ACC112 (cell line): Measurements from ENCODE around the gene RNF11.
"Not testable (repeated sequence)": the region's sequence is repeated elsewhere in the genome, so short reads cannot be mapped to it uniquely, and the experiment has no call there.

Source experiments
- H2AFZ ChIP-seq: fragments of 200-600 bp; sonication (generic); one replicate; pipeline ENCODE4 v1.6.0; 2017; ENCODE audit warnings: antibody characterized with exemption, low read length; ENCODE audit not compliant: unreplicated experiment
- H3K27ac ChIP-seq: fragments of 200-600 bp; sonication (generic); 2 replicates; pipeline ENCODE4 v1.5.1; 2014; ENCODE audit warnings: low read depth, mild to moderate bottlenecking, antibody characterized with exemption, low read length, moderate library complexity
- H3K27me3 ChIP-seq: fragments of 200-600 bp; sonication (generic); 2 replicates; pipeline ENCODE4 v1.6.1; 2014; ENCODE audit warnings: mild to moderate bottlenecking, antibody characterized with exemption, low read length, moderate library complexity, mixed read lengths; ENCODE audit not compliant: insufficient read depth
- H3K36me3 ChIP-seq: fragments of 200-600 bp; sonication (generic); 2 replicates; pipeline ENCODE4 v1.6.1; 2016; ENCODE audit warnings: mild to moderate bottlenecking, antibody characterized with exemption, low read length, moderate library complexity, mixed read lengths; ENCODE audit not compliant: insufficient read depth
- H3K4me1 ChIP-seq: fragments of 200-600 bp; sonication (generic); one replicate; pipeline ENCODE4 v1.6.1; 2016; ENCODE audit warnings: low read length, mixed read lengths; ENCODE audit not compliant: insufficient read depth, unreplicated experiment, control insufficient read depth
- H3K4me3 ChIP-seq: fragments of 200-600 bp; sonication (generic); 2 replicates; pipeline ENCODE4 v1.5.1; 2014; ENCODE audit warnings: mild to moderate bottlenecking, low read depth, low read length
- H3K79me2 ChIP-seq: fragments of 200-600 bp; sonication (generic); one replicate; pipeline ENCODE4 v1.6.0; 2016; ENCODE audit warnings: low read length; ENCODE audit not compliant: control insufficient read depth, unreplicated experiment, insufficient read depth

RNF11 gene

DNA sequence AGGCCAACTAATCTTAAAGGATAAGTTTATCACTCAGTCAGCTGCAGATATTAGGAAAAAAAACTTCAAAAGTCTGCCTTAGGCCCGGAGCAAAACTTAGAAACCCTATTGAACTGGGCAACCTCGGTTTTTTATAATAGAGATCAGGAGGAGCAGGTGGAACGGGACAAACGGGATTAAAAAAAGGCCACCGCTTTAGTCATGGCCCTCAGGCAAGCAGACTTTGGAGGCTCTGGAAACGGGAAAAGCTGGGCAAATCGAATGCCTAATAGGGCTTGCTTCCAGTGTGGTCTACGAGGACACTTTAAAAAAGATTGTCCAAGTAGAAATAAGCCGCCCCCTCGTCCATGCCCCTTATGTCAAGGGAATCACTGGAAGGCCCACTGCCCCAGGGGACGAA is 7.6 kb upstream of the RNF11 start:
- not testable (repeated sequence) for H2AFZ ChIP-seq, H3K27ac ChIP-seq, H3K36me3 ChIP-seq, H3K4me3 ChIP-seq, H3K4me1 ChIP-seq, H3K27me3 ChIP-seq, H3K79me2 ChIP-seq

DNA sequence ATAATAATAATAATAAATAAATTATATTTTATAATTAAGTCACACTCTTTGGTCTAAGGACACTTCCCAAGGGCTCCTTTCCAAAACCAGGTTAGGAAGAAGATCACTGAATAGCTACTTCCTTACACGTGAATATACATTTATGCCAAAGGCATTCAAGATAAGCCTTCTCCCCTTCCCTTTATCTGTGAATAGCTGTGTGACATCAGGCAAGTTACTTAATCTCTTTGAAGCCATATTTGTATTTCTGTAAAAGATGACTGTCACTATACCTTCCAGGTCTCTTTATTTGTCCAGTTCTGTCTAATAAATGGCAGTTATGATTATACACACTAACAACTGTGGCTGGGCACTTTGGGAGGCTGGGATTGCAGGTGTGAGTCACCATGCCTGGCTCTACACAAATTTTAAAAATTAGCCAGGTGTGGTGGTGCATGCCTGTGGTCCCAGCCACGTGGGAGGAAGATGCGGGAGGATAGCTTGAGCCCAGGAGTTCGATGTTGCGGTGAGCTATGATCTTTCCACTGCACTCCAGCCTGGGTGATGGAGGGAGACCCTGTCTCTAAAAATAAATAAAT is 5.5 kb upstream of the RNF11 start:
- H3K4me3 ChIP-seq, result no peak overlapping the region
- H3K4me1 ChIP-seq, result peaks cover 21% of the 10 kb centered on the region
- H2AFZ ChIP-seq, result no peak overlapping the region

DNA sequence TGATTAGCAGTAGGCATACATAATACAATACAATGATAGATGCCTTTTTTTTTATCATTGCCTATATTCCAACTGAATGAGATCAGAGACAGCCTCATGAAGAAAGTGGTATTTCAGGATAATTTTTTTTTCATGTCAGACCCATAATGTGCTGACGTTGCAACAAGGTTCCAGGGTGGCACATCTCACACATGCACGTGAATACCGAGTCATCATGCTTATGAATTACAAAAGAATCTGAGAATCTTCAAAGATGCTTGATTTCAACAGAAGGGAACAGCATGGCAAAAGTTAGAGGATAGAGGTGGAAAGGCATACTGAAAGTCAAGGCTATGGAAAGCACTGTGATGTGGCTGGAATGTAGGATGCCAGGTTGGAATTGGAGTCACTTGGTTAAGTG is 5.0 kb upstream of the RNF11 start:
- no peak overlapping the region for H2AFZ ChIP-seq
- peaks cover 24% of the 10 kb centered on the region for H3K4me1 ChIP-seq
- no peaks in the 10 kb centered on the region for H3K79me2 ChIP-seq
- no peaks in the 10 kb centered on the region for H3K27me3 ChIP-seq
- no peak overlapping the region for H3K4me3 ChIP-seq
- no peaks in the 10 kb centered on the region for H3K36me3 ChIP-seq
- peak overlapping the region; percentile 8; the same call in 1 of the 2 replicates for H3K27ac ChIP-seq

More for the DNA sequence above, 5.5 kb upstream of the RNF11 start:
- Histone ChIP-seq H3K27ac (no peak overlapping the region), H3K36me3 (no peaks in the 10 kb centered on the region), H3K27me3 (no peaks in the 10 kb centered on the region), H3K79me2 (no peaks in the 10 kb centered on the region)

DNA sequence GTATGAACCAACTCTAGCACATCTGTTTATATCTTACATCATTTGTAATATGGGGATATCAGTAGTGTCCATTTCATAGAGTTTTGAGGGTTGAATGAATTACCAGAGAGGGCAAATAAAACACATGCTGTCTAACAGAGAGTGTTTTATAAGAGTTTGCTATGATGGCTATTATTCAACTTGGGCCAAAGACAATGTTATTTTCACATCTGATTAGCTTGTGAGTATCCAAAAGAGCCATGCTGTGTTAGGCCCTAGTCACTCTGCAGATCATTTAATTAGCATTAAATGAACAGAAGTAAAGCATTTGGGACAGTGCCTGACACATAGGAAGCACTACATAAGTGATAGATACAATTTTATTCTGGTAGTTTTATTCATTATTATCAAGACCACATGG is 4.2 kb upstream of the RNF11 start:
- H3K4me1 ChIP-seq, result peaks cover 24% of the 10 kb centered on the region
- H2AFZ ChIP-seq, result no peak overlapping the region
- no peak overlapping the region for H3K4me3 ChIP-seq
- H3K27ac ChIP-seq, result no peak overlapping the region
- peaks cover 6% of the 10 kb centered on the region for H3K79me2 ChIP-seq
- H3K27me3 ChIP-seq, result no peaks in the 10 kb centered on the region
- H3K36me3 ChIP-seq, result no peaks in the 10 kb centered on the region

GRCh38 chr1:51234236-51234635 is 1.8 kb upstream of the RNF11 start:
- H3K4me3 ChIP-seq, H3K36me3 ChIP-seq, H3K27ac ChIP-seq, H2AFZ ChIP-seq, H3K27me3 ChIP-seq: not testable (repeated sequence)
- H3K79me2 ChIP-seq, result peaks cover 28% of the 10 kb centered on the region
- peaks cover 24% of the 10 kb centered on the region for H3K4me1 ChIP-seq

DNA sequence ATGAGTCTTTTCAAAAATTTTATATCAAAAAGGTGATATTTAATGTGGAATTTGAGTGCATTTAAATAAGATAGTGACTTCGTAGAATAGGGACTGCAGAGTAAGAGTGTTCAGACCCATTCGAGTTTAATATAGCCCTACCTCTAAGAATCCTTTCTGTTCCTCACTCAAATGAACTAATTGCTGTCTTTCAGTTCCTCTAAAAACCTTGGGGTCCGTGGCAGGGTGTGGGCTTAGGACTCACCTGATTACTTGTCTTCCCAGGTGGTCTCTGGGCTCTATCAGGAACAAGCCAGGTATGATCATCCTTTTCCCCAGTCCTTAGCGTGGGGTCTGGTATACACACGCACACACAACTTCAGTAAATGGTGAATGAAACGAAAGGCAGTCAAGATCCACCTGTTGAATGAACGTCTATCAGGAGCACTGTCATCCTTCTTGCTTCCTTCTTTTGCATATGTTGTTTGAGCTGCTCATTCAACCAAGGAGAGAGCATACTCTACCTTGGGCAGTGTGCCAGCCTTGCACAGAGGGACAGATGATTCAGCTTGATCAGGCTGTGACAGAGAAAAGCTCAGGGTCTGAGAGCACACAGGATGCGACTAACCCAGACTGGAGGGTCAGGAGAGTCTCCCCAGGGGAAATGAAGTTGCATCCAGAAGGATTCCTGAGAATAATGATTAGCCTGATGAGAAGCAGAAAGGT is 1.2 kb upstream of the RNF11 start:
- H3K79me2 ChIP-seq, result peaks cover 34% of the 10 kb centered on the region
- no peaks in the 10 kb centered on the region for H3K27me3 ChIP-seq
- peaks cover 28% of the 10 kb centered on the region for H3K4me1 ChIP-seq
- H3K4me3 ChIP-seq, result peak overlapping the region; percentile 82
- H3K27ac ChIP-seq, result peak overlapping the region; percentile 42; the same call in 1 of the 2 replicates
- no peak overlapping the region for H2AFZ ChIP-seq
- H3K36me3 ChIP-seq, result no peaks in the 10 kb centered on the region

DNA sequence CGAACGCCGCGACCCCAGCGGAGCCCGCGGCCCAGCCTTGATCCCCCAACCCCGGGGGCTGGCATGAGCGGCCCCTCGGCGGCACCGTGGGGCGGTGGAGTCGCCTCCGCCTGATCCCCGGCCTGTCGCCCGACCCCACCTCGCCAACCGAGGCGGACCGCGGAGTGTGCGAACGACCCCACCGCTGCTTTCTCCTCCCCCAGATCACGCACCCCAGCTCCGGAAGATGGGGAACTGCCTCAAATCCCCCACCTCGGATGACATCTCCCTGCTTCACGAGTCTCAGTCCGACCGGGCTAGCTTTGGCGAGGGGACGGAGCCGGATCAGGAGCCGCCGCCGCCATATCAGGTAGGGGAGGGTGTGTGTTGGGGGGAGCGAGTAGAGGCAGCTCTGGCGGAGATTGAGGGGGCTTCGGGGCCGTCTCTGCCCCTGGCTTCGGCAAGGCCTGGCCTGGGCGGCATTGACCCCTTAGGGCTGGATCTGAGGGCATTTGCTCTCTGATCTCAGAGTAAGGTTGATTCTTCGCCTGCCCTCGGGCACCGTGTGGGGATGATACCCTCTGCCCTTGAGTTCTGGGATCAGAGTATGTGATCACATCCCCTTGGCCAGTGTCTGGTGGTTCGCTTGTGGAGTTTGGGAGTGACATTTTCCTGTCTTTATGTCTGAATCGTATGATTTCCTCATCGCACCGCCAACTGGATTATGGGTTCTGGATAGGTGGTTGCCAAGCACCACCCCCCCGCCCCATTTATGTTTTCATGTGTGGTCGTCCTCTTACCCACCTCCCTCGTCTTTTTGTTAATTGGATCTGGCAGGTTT is 668 bp downstream of the RNF11 start:
- peaks cover 53% of the 10 kb centered on the region for H3K79me2 ChIP-seq

DNA sequence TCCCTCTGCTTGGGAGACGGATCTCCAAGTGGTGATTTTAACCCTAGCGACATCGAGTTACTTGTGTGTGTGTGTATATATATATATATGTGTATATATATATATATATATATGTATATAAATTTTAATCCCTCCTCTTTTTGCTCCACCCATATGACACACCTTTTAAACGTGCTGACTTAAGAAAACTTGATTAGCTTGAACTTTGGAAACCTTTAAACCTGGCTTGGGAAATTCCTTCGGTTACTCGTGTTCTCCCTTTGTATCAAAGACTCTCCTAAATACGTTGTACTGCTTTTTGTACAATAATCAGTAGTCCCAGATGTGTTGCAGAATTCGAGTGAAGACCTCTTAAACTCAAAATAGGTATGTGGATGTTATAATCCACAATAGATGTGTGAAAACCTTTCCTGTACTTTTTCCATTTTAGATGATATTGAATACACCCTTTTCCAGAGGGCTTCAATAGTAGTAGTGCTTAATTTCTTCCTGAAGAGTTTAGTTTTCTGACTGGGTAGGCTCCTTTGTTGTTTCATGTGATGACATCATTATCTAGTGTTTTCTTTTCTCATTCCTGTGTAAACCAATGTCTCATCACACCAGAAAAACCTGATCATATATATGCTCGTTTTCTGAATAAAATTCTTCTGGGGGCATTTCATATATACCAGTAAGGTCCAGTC is 1.4 kb downstream of the RNF11 start:
- Histone ChIP-seq H3K4me3 (peak overlapping the region; percentile 82), H3K4me1 (peaks cover 30% of the 10 kb centered on the region), H3K27ac (peak overlapping the region; percentile 71), H3K79me2 (peaks cover 61% of the 10 kb centered on the region), H3K36me3 (no peaks in the 10 kb centered on the region), H2AFZ (no peak overlapping the region), H3K27me3 (no peaks in the 10 kb centered on the region)

More for the DNA sequence above, 668 bp downstream of the RNF11 start:
- H3K27ac ChIP-seq, result peak overlapping the region; percentile 42
- H3K36me3 ChIP-seq, result no peaks in the 10 kb centered on the region
- peaks cover 27% of the 10 kb centered on the region for H3K4me1 ChIP-seq
- H3K27me3 ChIP-seq, result no peaks in the 10 kb centered on the region
- peak overlapping the region; percentile 82 for H3K4me3 ChIP-seq
- H2AFZ ChIP-seq, result peak overlapping the region; percentile 45

DNA sequence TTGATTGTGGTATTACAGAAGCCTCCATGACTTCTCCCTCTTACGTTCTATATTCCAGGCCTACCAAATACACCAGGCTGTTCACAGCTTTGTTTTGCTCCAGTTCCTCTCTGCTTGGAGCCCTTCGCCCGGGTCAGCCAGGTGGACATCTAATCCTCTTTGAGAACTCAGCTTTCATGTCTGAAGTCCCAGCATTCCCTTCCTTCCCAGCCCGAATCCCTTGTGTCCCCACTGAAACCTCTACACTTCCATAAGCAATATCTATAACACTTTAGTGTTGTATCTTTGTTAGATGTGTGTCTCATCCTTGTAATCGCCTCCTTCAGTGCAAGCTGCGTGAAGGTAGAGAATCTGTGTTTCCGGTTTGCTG is 1.9 kb downstream of the RNF11 start:
- Histone ChIP-seq H3K4me1 (peaks cover 34% of the 10 kb centered on the region), H3K36me3 (no peaks in the 10 kb centered on the region), H3K79me2 (peaks cover 66% of the 10 kb centered on the region), H2AFZ (peak overlapping the region; percentile 20), H3K4me3 (peak overlapping the region; percentile 82), H3K27me3 (no peaks in the 10 kb centered on the region), H3K27ac (peak overlapping the region; percentile 71)

GRCh38 chr1:51240084-51240483 is 4.0 kb downstream of the RNF11 start:
- Histone ChIP-seq H3K79me2 (peaks cover 85% of the 10 kb centered on the region), H3K4me1 (peaks cover 25% of the 10 kb centered on the region), H3K27me3 (no peaks in the 10 kb centered on the region), H3K36me3 (no peaks in the 10 kb centered on the region), H3K27ac (no peak overlapping the region), H3K4me3 (no peak overlapping the region), H2AFZ (no peak overlapping the region)
